SK-N-SH treated with all-trans-retinoic acid at 6 μM for 48 hours (cell line): ENCODE measurements around the gene SP110.

ENCODE experiments used
- ATAC-seq: fragments of 200-7000 bp; cut with Tn5 transposase; 3 replicates; pipeline ENCODE4 v1.9.1; 2020; ENCODE audit warnings: mild to moderate bottlenecking, moderate library complexity
- ARNTL ChIP-seq: fragments of 450-650 bp; formaldehyde crosslinking; IDR thresholded peaks from 2 replicates; pipeline ENCODE4 v1.5.0; 2020; ENCODE audit warnings: low read depth, mild to moderate bottlenecking, moderate library complexity, borderline replicate concordance
- BACH2 ChIP-seq: fragments of 250-450 bp; sonication (Bioruptor Pico); IDR thresholded peaks from 2 replicates; pipeline ENCODE4 v1.9.0; 2021; ENCODE audit warnings: mild to moderate bottlenecking, borderline replicate concordance
- CSDC2 ChIP-seq: fragments of 250-450 bp; sonication (Bioruptor Pico); IDR thresholded peaks from 2 replicates; pipeline ENCODE4 v1.5.0; 2020; ENCODE audit warnings: mild to moderate bottlenecking, moderate library complexity
- ESRRG ChIP-seq: fragments of 250-450 bp; sonication (Bioruptor Pico); IDR thresholded peaks from 2 replicates; pipeline ENCODE4 v1.6.1; 2021; ENCODE audit warnings: mild to moderate bottlenecking
- ISL1 ChIP-seq: fragments of 250-450 bp; sonication (Bioruptor Pico); IDR thresholded peaks from 2 replicates; pipeline ENCODE4 v2.1.2; 2022; ENCODE audit warnings: mild to moderate bottlenecking, moderate library complexity
- OSR1 ChIP-seq: fragments of 250-450 bp; sonication (Bioruptor Pico); IDR thresholded peaks from 2 replicates; pipeline ENCODE4 v1.8.0; 2022; ENCODE audit warnings: moderate library complexity, mild to moderate bottlenecking, inconsistent platforms
- RARB ChIP-seq: fragments of 250-450 bp; sonication (Bioruptor Pico); IDR thresholded peaks from 2 replicates; pipeline ENCODE4 v1.8.0; 2021; ENCODE audit warnings: mild to moderate bottlenecking, moderate library complexity
- SNAI2 ChIP-seq: fragments of 250-450 bp; sonication (Bioruptor Pico); IDR thresholded peaks from 2 replicates; pipeline ENCODE4 v1.5.0; 2020; ENCODE audit warnings: mild to moderate bottlenecking, moderate library complexity
- TCF4 ChIP-seq: fragments of 250-450 bp; sonication (Bioruptor Pico); IDR thresholded peaks from 2 replicates; pipeline ENCODE4 v1.8.0; 2021; ENCODE audit warnings: mild to moderate bottlenecking, moderate library complexity, borderline replicate concordance
- TOX ChIP-seq: fragments of 250-450 bp; sonication (Bioruptor Pico); IDR thresholded peaks from 2 replicates; pipeline ENCODE4 v1.8.0; 2021; ENCODE audit warnings: mild to moderate bottlenecking, moderate library complexity, borderline replicate concordance
- ZC3H10 ChIP-seq: fragments of 250-450 bp; sonication (Bioruptor Pico); IDR thresholded peaks from 2 replicates; pipeline ENCODE4 v1.5.1; 2021; ENCODE audit warnings: mild to moderate bottlenecking, moderate library complexity
- ZFP3 ChIP-seq: fragments of 250-450 bp; sonication (Bioruptor Pico); IDR thresholded peaks from 2 replicates; pipeline ENCODE4 v1.5.0; 2020; ENCODE audit warnings: mild to moderate bottlenecking, moderate library complexity
- ZFP30 ChIP-seq: fragments of 450-650 bp; formaldehyde crosslinking; IDR thresholded peaks from 2 replicates; pipeline ENCODE4 v1.5.0; 2022; ENCODE audit warnings: mild to moderate bottlenecking, moderate library complexity
- ZNF565 ChIP-seq: fragments of 450-650 bp; formaldehyde crosslinking; conservative IDR thresholded peaks from 2 replicates; pipeline ENCODE4 v1.5.0; 2020; ENCODE audit warnings: low read depth, mild to moderate bottlenecking, moderate library complexity
- ZNF70 ChIP-seq: fragments of 450-650 bp; formaldehyde crosslinking; IDR thresholded peaks from 2 replicates; pipeline ENCODE4 v1.5.0; 2020; ENCODE audit warnings: mild to moderate bottlenecking, moderate library complexity
- ZNF8 ChIP-seq: fragments of 450-650 bp; formaldehyde crosslinking; IDR thresholded peaks from 2 replicates; pipeline ENCODE4 v1.5.0; 2020; ENCODE audit warnings: mild to moderate bottlenecking, moderate library complexity
- TF ChIP-seq, protein P1 (sequence below): fragments of 250-450 bp; sonication (Bioruptor Pico); IDR thresholded peaks from 2 replicates; pipeline ENCODE4 v1.8.0; 2020; ENCODE audit warnings: mild to moderate bottlenecking, moderate library complexity, borderline replicate concordance
- TF ChIP-seq, protein P2 (sequence below): fragments of 250-450 bp; sonication (Bioruptor Pico); IDR thresholded peaks from 2 replicates; pipeline ENCODE4 v1.5.1; 2021; ENCODE audit warnings: mild to moderate bottlenecking, moderate library complexity
- TF ChIP-seq, protein P3 (sequence below): fragments of 250-450 bp; sonication (Bioruptor Pico); IDR thresholded peaks from 2 replicates; pipeline ENCODE4 v1.5.1; 2020; ENCODE audit warnings: low read depth, mild to moderate bottlenecking, moderate library complexity
- TF ChIP-seq, protein P4 (sequence below): fragments of 250-450 bp; sonication (Bioruptor Pico); IDR thresholded peaks from 2 replicates; pipeline ENCODE4 v1.5.0; 2020; ENCODE audit warnings: mild to moderate bottlenecking, moderate library complexity

The SP110 gene

DNA sequence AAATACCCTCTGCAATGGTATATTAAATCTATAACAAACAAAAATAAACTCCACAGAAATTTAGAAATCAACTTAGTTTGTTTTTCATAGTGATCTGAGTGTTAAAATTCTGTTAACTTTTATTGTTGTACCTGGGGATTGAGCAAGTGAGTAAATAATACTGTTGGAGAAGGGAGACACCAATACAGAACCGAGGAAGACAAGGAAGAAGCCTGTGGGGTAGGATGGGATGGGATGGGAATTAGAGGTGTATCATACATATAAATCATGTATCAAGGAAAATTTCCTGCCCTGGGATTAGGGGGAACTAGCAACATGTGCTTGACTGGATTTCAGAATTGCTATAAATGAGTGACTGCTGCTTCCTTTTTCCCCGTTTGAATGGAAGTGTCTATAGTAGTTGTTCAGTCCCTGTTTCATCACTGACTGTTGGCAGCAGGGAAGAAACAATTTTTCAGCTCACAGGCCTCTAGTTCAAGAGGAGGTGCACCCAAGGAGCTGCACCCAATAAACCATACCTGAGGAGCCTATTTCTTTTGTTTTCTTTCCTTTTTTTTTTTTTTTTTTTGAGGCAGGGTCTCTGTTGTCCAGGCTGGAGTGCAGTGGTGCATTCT, 53.1 kb downstream of the SP110 start:
- ATAC-seq, result no peak

DNA sequence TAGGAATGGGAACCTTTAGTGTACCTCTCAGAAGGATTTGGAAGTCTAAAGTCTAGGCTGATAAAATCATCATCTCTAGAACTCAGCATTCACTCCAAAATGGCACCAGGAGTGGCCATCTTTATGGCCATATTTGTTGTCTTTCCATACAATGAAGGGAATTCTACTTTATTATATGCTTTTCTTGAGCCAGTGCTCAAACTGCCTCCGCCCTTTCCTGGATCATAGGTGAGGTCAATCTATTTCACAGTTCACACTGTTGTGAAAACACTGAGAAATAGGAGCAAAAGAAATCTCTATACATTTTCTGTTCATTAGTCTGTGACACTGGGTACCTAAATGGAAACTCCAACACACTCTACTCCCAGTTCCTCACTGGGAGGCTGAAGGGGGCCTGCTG, 55.6 kb downstream of the SP110 start:
- no peak for ATAC-seq
- TF ChIP-seq ESRRG (CRISPR knock-in tag), result no peak
- TF ChIP-seq, protein P1, sequence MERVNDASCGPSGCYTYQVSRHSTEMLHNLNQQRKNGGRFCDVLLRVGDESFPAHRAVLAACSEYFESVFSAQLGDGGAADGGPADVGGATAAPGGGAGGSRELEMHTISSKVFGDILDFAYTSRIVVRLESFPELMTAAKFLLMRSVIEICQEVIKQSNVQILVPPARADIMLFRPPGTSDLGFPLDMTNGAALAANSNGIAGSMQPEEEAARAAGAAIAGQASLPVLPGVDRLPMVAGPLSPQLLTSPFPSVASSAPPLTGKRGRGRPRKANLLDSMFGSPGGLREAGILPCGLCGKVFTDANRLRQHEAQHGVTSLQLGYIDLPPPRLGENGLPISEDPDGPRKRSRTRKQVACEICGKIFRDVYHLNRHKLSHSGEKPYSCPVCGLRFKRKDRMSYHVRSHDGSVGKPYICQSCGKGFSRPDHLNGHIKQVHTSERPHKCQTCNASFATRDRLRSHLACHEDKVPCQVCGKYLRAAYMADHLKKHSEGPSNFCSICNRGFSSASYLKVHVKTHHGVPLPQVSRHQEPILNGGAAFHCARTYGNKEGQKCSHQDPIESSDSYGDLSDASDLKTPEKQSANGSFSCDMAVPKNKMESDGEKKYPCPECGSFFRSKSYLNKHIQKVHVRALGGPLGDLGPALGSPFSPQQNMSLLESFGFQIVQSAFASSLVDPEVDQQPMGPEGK (CRISPR knock-in tag), result no peak
- no peak for TF ChIP-seq ISL1 (CRISPR knock-in tag)
- TF ChIP-seq BACH2 (CRISPR knock-in tag), result no peak
- no peak for TF ChIP-seq ZFP30 (CRISPR knock-in tag)
- TF ChIP-seq ZNF8 (CRISPR knock-in tag), result no peak
- TF ChIP-seq, protein P2, sequence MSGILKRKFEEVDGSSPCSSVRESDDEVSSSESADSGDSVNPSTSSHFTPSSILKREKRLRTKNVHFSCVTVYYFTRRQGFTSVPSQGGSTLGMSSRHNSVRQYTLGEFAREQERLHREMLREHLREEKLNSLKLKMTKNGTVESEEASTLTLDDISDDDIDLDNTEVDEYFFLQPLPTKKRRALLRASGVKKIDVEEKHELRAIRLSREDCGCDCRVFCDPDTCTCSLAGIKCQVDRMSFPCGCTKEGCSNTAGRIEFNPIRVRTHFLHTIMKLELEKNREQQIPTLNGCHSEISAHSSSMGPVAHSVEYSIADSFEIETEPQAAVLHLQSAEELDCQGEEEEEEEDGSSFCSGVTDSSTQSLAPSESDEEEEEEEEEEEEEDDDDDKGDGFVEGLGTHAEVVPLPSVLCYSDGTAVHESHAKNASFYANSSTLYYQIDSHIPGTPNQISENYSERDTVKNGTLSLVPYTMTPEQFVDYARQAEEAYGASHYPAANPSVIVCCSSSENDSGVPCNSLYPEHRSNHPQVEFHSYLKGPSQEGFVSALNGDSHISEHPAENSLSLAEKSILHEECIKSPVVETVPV (CRISPR knock-in tag), result no peak
- no peak for TF ChIP-seq RARB (CRISPR knock-in tag)
- no peak for TF ChIP-seq TOX (CRISPR knock-in tag)
- TF ChIP-seq, protein P3, sequence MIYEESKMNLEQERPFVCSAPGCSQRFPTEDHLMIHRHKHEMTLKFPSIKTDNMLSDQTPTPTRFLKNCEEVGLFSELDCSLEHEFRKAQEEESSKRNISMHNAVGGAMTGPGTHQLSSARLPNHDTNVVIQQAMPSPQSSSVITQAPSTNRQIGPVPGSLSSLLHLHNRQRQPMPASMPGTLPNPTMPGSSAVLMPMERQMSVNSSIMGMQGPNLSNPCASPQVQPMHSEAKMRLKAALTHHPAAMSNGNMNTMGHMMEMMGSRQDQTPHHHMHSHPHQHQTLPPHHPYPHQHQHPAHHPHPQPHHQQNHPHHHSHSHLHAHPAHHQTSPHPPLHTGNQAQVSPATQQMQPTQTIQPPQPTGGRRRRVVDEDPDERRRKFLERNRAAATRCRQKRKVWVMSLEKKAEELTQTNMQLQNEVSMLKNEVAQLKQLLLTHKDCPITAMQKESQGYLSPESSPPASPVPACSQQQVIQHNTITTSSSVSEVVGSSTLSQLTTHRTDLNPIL (CRISPR knock-in tag), result no peak
- no peak for TF ChIP-seq TCF4 (CRISPR knock-in tag)
- TF ChIP-seq ZNF70 (CRISPR knock-in tag), result no peak
- TF ChIP-seq OSR1, result no peak
- TF ChIP-seq ZFP3, result no peak

More for the DNA sequence above, 53.1 kb downstream of the SP110 start:
- TF ChIP-seq ZNF565, result no peak
- TF ChIP-seq, protein P1 (CRISPR knock-in tag), result no peak
- no peak for TF ChIP-seq ISL1 (CRISPR knock-in tag)
- TF ChIP-seq ZFP30 (CRISPR knock-in tag), result no peak
- TF ChIP-seq TOX (CRISPR knock-in tag), result no peak
- TF ChIP-seq, protein P3 (CRISPR knock-in tag), result no peak
- TF ChIP-seq, protein P4, sequence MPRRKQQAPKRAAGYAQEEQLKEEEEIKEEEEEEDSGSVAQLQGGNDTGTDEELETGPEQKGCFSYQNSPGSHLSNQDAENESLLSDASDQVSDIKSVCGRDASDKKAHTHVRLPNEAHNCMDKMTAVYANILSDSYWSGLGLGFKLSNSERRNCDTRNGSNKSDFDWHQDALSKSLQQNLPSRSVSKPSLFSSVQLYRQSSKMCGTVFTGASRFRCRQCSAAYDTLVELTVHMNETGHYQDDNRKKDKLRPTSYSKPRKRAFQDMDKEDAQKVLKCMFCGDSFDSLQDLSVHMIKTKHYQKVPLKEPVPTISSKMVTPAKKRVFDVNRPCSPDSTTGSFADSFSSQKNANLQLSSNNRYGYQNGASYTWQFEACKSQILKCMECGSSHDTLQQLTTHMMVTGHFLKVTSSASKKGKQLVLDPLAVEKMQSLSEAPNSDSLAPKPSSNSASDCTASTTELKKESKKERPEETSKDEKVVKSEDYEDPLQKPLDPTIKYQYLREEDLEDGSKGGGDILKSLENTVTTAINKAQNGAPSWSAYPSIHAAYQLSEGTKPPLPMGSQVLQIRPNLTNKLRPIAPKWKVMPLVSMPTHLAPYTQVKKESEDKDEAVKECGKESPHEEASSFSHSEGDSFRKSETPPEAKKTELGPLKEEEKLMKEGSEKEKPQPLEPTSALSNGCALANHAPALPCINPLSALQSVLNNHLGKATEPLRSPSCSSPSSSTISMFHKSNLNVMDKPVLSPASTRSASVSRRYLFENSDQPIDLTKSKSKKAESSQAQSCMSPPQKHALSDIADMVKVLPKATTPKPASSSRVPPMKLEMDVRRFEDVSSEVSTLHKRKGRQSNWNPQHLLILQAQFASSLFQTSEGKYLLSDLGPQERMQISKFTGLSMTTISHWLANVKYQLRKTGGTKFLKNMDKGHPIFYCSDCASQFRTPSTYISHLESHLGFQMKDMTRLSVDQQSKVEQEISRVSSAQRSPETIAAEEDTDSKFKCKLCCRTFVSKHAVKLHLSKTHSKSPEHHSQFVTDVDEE (CRISPR knock-in tag), result no peak
- no peak for TF ChIP-seq ARNTL (CRISPR knock-in tag)
- TF ChIP-seq, protein P2 (CRISPR knock-in tag), result no peak
- TF ChIP-seq ZC3H10 (CRISPR knock-in tag), result no peak
- TF ChIP-seq SNAI2 (CRISPR knock-in tag), result no peak
- no peak for TF ChIP-seq ZFP3
- no peak for TF ChIP-seq ZNF8 (CRISPR knock-in tag)
- no peak for TF ChIP-seq ZNF70 (CRISPR knock-in tag)
- TF ChIP-seq CSDC2 (CRISPR knock-in tag), result no peak
- no peak for TF ChIP-seq OSR1
- TF ChIP-seq RARB (CRISPR knock-in tag), result no peak
